K562 (cell line): ENCODE data around the gene ATCAY. TPM values are rescaled to one million over a fixed set of nuclear protein-coding genes. Genes with fewer than 3 reads are reported as not detected.
A peak's percentile ranks its signal among the peaks of the same experiment; 100 is the strongest.

Experiments used
- ATAC-seq: fragments of 200-7000 bp; cut with Tn5 transposase; 3 replicates; pipeline ENCODE4 v1.9.1; 2020; ENCODE audit warnings: moderate library complexity
- BruUV-seq: library from RNA; stranded (reverse); fragments of 400-500 nt; replicated peaks from 2 replicates; lab custom pipeline; 2021; lab: Mats Ljungman, UMichigan
- CTCF ChIA-PET: fragments of 300-600 bp; formaldehyde crosslinking; extraction: SDS; loops from one replicate; lab custom pipeline; 2021; ENCODE audit warnings: low intra/inter-chr PET ratio; lab: Yijun Ruan, JAX
- POLR2A ChIA-PET: fragments of 300-600, 350-650 bp; sonication (Branson Sonifier 250); formaldehyde crosslinking; extraction: SDS; loops from one replicate; lab custom pipeline; 2021; ENCODE audit warnings: antibody characterized with exemption, inconsistent platforms; lab: Yijun Ruan, JAX
- DNase-seq, 4 experiments: peaks; one replicate each; pipeline versions ENCODE4 v3.0.0 to v3.0.0-alpha.2; 2011 to 2018; ENCODE audit warnings: low spot score in 3 of 4, mixed read lengths in 3 of 4; ENCODE audit errors: extremely low read depth in 1 of 4
- FAIRE-seq: peaks from 2 replicates; lab custom pipeline; 2011; peaks lifted over from hg19 to GRCh38; lab: Jason Lieb, UNC
- H2AFZ ChIP-seq: 2 replicates; pipeline ENCODE4 v1.6.0; 2011; ENCODE audit warnings: low read depth, low read length, control low read depth, inconsistent platforms
- H3K27ac ChIP-seq: fragments of 200-600 bp; 3 replicates; pipeline ENCODE4 v1.8.0; 2011; ENCODE audit warnings: low read depth, mild to moderate bottlenecking, control low read depth, inconsistent platforms, low read length, moderate library complexity, mixed read lengths; ENCODE audit errors: extremely low read depth
- H3K27me3 ChIP-seq, 2 experiments: fragments of 300-600 bp in 1 of 2; 2 replicates in 1 of 2; 3 replicates in 1 of 2; pipeline versions ENCODE4 v1.6.0 to v1.8.0; 2011; ENCODE audit warnings: inconsistent platforms in 2 of 2, low read length in 2 of 2, mild to moderate bottlenecking in 1 of 2, mixed read lengths in 1 of 2, moderate library complexity in 1 of 2; ENCODE audit not compliant: control insufficient read depth in 2 of 2, insufficient read depth in 2 of 2
- H3K36me3 ChIP-seq: fragments of 300-600 bp; 3 replicates; pipeline ENCODE4 v1.8.0; 2011; ENCODE audit warnings: mild to moderate bottlenecking, low read length, inconsistent platforms; ENCODE audit not compliant: control insufficient read depth, insufficient read depth
- H3K4me1 ChIP-seq, 2 experiments: fragments of 200-600 bp in 1 of 2; replicated peaks in 1 of 2; 2 replicates in 1 of 2; 3 replicates in 1 of 2; pipeline versions ENCODE4 v1.5.1 to v1.8.0; 2011; ENCODE audit warnings: inconsistent platforms in 2 of 2, low read length in 2 of 2, mild to moderate bottlenecking in 1 of 2, mixed read lengths in 1 of 2, moderate library complexity in 1 of 2; ENCODE audit not compliant: control insufficient read depth in 2 of 2, insufficient read depth in 2 of 2
- H3K4me2 ChIP-seq: 2 replicates; pipeline ENCODE4 v1.6.1; 2011; ENCODE audit warnings: low read length, control low read depth, inconsistent platforms, mixed read lengths; ENCODE audit not compliant: insufficient read depth
- H3K4me3 ChIP-seq: fragments of 200-600 bp; sonication (generic), shearing (Covaris generic); 2 replicates; pipeline ENCODE4 v1.5.1; 2016; ENCODE audit warnings: control low read depth, inconsistent platforms
- H3K79me2 ChIP-seq: fragments of 200-600 bp; 3 replicates; pipeline ENCODE4 v1.8.0; 2011; ENCODE audit warnings: low read length, inconsistent platforms; ENCODE audit not compliant: control insufficient read depth, insufficient read depth
- H3K9ac ChIP-seq, 2 experiments: 2 replicates each; pipeline versions ENCODE4 v1.6.0 to v1.6.1; 2011; ENCODE audit warnings: low read depth in 2 of 2, low read length in 2 of 2, control low read depth in 1 of 2, inconsistent platforms in 1 of 2, mild to moderate bottlenecking in 1 of 2, mixed read lengths in 1 of 2; ENCODE audit not compliant: insufficient read depth in 1 of 2
- H3K9me1 ChIP-seq: one replicate; pipeline ENCODE4 v1.6.0; 2011; ENCODE audit warnings: inconsistent platforms, mild to moderate bottlenecking, low read length, moderate library complexity; ENCODE audit not compliant: control insufficient read depth, insufficient read depth
- H3K9me3 ChIP-seq: replicated peaks from 2 replicates; pipeline ENCODE4 v1.5.1; 2011; ENCODE audit warnings: low read depth, low read length, inconsistent platforms; ENCODE audit not compliant: control insufficient read depth, insufficient read depth
- H4K20me1 ChIP-seq: replicated peaks from 2 replicates; pipeline ENCODE4 v1.6.1; 2011; ENCODE audit warnings: low read length, inconsistent platforms, mixed read lengths; ENCODE audit not compliant: control insufficient read depth, insufficient read depth
- ELF1 ChIP-seq: fragments of 200-800 bp; sonication (Bioruptor generic); IDR thresholded peaks from 2 replicates; pipeline ENCODE4 v1.6.1; 2016; ENCODE audit warnings: missing genetic modification characterization, missing compliant biosample characterization
- GABPA ChIP-seq: fragments of 200-800 bp; sonication (Bioruptor generic); conservative IDR thresholded peaks from 2 replicates; pipeline ENCODE4 v1.6.1; 2016; ENCODE audit warnings: low read depth, missing genetic modification characterization, missing compliant biosample characterization
- NR2C2 ChIP-seq, 2 experiments: fragments of 200-800 bp in 1 of 2; sonication (Bioruptor generic) in 1 of 2; sonication (generic) in 1 of 2; formaldehyde crosslinking in 1 of 2; IDR thresholded peaks; 2 replicates each; pipeline versions ENCODE4 v1.6.1 to v1.8.0; 2016 to 2022; ENCODE audit warnings: mild to moderate bottlenecking in 1 of 2, missing compliant biosample characterization in 1 of 2, missing genetic modification characterization in 1 of 2, missing genetic modification reagents in 1 of 2
- SMARCA5 ChIP-seq: fragments of 450-650 bp; IDR thresholded peaks from 2 replicates; pipeline ENCODE4 v1.6.1; 2016
- WGBS: fragments of 100-300 bp; shearing (Covaris generic); methylation state at CpG from one replicate; pipeline ENCODE4 v1.1.6; 2016; ENCODE audit warnings: low coverage, mixed read lengths; ENCODE audit not compliant: insufficient coverage; ENCODE audit errors: missing lambda C conversion rate; 5-methylcytosine and 5-hydroxymethylcytosine counted together
- in situ Hi-C: fragments of 300-500 bp; cut with MboI; formaldehyde crosslinking; loops from 4 replicates; pipeline ENCODE4 v1.15.0; 2018; ENCODE audit warnings: inconsistent platforms, mixed read lengths
- intact Hi-C: fragments of 100-400 bp; cut with micrococcal nuclease; formaldehyde crosslinking; loops from 2 replicates; pipeline ENCODE4 v1.14.2; 2022
- polyA plus RNA-seq, 8 experiments: library from polyadenylated mRNA; depleted of rRNA in 4 of 8; stranded (reverse) in 5 of 8; unstranded in 3 of 8; fragments of >200 nt; fragmentation: Nextera tagmentation in 2 of 8; fragmentation: Illumina TruSeq in 1 of 8; extraction: Ambion mirVana in 2 of 8; extraction: Trizol in 1 of 8; gene quantifications; 2 replicates each; pipeline versions ENCODE4 v1.2.1 to v1.2.3, GENCODE V29; 2011 to 2014; ENCODE audit warnings: inconsistent platforms in 1 of 8, missing spikeins in 1 of 8
- total RNA-seq, 7 experiments: library from RNA; depleted of rRNA in 6 of 7; stranded (reverse); fragments of >200 nt in 6 of 7; fragmentation: Illumina TruSeq in 2 of 7; extraction: Trizol in 2 of 7; gene quantifications; 2 replicates each; pipeline versions ENCODE4 v1.2.1 to v1.2.3, GENCODE V29; 2011 to 2021; ENCODE audit warnings: low replicate concordance in 1 of 7
- TF ChIP-seq, protein P1 (sequence below), 2 experiments: fragments of 450-650 bp; IDR thresholded peaks; 2 replicates each; pipeline ENCODE4 v1.6.1; 2016; ENCODE audit warnings: mild to moderate bottlenecking in 2 of 2, borderline replicate concordance in 1 of 2, low read depth in 1 of 2, moderate library complexity in 1 of 2

Gene ATCAY
- total and polyA plus RNA-seq, 9 of the 15 experiments (the other 6 are each of a cell fraction or from before 2014, with no cell fraction given): not detected

DNA sequence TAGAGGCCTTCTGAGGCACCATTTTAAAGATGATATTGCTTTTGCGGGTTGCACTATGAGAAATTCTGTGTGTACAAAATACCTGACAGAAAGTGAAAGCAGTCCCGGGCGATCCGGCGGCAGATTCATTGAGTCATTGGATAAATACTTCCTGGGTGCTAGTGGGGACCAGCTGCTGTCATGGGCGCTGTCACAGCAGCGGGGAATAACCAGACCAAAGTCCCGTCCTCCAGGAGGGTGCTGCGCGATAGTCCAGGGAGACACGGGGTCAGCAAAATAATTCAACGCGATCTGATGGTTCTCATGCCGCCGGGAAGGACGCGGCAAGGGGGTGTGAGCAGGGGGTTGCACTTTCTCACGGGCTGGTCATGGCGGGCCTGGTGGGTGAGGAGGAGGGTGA lies 25.2 kb upstream of the ATCAY start:
- DNase-seq (no peak), FAIRE-seq (no peak), ATAC-seq (no peak)
- in situ Hi-C loops: no loop called here
- H3K4me2 ChIP-seq: peak overlapping the region; percentile 45
- peaks cover 8 to 35% of the 10 kb centered on the region in 2 experiments; a peak in 4 of 5 replicates for H3K27me3 ChIP-seq
- no peak overlapping the region for H3K27ac ChIP-seq
- TF ChIP-seq ELF1 (tag) (0 out of 2 replicates have a peak, but pooled peaks have one; percentile 25), GABPA (tag) (0 out of 2 replicates have a peak, but pooled peaks have one; percentile 29), SMARCA5 (no peak), NR2C2 (CRISPR knock-in tag; IDR thresholded peaks at IDR 0.05) (no peak), NR2C2 (tag; IDR thresholded peaks at IDR 0.05) (peak; percentile 33; the same call in 1 of the 2 replicates)
- TF ChIP-seq, protein P1, sequence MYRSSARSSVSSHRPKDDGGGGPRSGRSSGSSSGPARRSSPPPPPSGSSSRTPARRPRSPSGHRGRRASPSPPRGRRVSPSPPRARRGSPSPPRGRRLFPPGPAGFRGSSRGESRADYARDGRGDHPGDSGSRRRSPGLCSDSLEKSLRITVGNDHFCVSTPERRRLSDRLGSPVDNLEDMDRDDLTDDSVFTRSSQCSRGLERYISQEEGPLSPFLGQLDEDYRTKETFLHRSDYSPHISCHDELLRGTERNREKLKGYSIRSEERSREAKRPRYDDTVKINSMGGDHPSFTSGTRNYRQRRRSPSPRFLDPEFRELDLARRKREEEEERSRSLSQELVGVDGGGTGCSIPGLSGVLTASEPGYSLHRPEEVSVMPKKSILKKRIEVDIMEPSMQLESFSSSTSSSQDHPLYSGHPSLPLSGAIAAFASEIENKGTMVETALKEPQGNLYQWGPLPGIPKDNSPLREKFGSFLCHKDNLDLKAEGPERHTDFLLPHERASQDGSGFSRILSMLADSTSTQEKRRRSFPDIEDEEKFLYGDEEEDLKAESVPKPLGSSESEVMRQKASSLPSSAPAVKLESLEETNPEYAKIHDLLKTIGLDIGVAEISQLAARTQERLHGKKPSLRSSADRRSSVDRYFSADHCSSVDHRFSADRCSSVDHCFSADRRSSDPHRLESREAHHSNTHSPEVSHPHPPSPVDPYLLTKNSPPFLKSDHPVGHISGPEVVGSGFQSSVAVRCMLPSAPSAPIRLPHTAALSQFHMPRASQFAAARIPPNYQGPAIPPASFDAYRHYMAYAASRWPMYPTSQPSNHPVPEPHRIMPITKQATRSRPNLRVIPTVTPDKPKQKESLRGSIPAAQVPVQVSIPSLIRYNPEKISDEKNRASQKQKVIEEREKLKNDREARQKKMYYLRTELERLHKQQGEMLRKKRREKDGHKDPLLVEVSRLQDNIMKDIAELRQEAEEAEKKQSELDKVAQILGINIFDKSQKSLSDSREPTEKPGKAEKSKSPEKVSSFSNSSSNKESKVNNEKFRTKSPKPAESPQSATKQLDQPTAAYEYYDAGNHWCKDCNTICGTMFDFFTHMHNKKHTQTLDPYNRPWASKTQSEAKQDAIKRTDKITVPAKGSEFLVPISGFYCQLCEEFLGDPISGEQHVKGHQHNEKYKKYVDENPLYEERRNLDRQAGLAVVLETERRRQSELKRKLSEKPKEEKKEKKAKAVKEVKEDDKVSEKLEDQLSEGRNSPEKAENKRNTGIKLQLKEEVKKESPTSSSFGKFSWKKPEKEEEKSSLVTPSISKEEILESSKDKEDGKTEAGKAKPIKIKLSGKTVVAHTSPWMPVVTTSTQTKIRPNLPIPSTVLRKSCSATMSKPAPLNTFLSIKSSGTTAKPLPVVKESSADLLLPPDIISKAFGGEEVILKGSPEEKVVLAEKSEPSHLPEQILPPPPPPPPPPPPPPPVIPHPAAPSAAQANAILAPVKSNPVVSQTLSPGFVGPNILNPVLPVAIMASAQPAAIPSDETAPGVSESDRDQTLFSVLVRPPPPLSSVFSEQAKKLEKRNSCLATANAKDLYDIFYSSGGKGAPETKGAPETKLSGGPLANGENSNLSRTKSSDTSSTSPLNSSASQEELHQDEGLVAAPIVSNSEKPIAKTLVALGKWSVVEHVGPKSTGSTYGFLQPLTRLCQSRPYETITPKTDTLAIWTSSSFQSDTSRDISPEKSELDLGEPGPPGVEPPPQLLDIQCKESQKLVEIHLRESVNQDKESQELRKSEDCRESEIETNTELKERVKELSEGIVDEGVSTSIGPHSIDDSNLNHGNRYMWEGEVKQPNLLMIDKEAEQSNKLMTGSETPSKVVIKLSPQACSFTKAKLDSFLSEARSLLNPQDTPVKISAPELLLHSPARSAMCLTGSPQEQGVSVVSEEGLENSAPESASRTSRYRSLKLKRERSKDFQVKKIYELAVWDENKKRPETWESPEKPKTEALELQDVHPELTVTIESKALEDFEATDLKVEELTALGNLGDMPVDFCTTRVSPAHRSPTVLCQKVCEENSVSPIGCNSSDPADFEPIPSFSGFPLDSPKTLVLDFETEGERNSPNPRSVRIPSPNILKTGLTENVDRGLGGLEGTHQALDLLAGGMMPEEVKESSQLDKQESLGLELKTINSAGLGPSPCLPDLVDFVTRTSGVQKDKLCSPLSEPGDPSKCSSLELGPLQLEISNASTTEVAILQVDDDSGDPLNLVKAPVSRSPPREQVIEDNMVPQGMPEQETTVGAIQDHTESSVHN (IDR thresholded peaks at IDR 0.05; ENCODE audit: borderline replicate concordance in 1 of 2, low read depth in 1 of 2): 0 out of 4 replicates have a peak, but pooled peaks of 1 of the 2 experiments have one; percentile 37
- H3K79me2 ChIP-seq: no peaks in the 10 kb centered on the region
- 0 out of 2 replicates have a peak overlapping the region, but pooled peaks have one; percentile 6 for H3K4me3 ChIP-seq
- WGBS: 15% methylated on average over 19 of the region's 19 CpGs
- intact Hi-C loops: no loop called here
- H3K9ac ChIP-seq: peak overlapping the region in 1 of 2 experiments; percentile 50; a peak in 2 of 4 replicates
- no peaks in the 10 kb centered on the region; the same call in 1 of the 2 replicates for H4K20me1 ChIP-seq
- H2AFZ ChIP-seq: peak overlapping the region; percentile 61
- peaks cover 4 to 32% of the 10 kb centered on the region in 2 experiments; a peak in 4 of 5 replicates for H3K4me1 ChIP-seq
- POLR2A ChIA-PET: interaction anchor here (1.0 kb wide), 1 partner anchor 8 kb away, joined by 4 read pairs; no protein-coding TSS in a partner anchor
- BruUV-seq: no TSS peak
- CTCF ChIA-PET: no interaction called here
- no peaks in the 10 kb centered on the region for H3K36me3 ChIP-seq
- no peaks in the 10 kb centered on the region for H3K9me1 ChIP-seq
- H3K9me3 ChIP-seq: no peaks in the 10 kb centered on the region
